Stimulated activated CD8-positive, alpha-beta memory T cell treated with anti-CD3 and anti-CD28 coated beads, Interleukin-4, amount 100 ng/mL, for 4 hours (primary cell): ENCODE measurements around the gene CHRM1.
"Not testable (repeated sequence)": the region's sequence is repeated elsewhere in the genome, so short reads cannot be mapped to it uniquely, and the experiment has no call there.

Experiments
- DNase-seq, 2 donors: peaks; one replicate each; pipeline ENCODE4 v3.0.0-alpha.2; 2020; ENCODE audit warnings: low read depth in 2 of 2, low spot score in 1 of 2

CHRM1 gene, protein sequence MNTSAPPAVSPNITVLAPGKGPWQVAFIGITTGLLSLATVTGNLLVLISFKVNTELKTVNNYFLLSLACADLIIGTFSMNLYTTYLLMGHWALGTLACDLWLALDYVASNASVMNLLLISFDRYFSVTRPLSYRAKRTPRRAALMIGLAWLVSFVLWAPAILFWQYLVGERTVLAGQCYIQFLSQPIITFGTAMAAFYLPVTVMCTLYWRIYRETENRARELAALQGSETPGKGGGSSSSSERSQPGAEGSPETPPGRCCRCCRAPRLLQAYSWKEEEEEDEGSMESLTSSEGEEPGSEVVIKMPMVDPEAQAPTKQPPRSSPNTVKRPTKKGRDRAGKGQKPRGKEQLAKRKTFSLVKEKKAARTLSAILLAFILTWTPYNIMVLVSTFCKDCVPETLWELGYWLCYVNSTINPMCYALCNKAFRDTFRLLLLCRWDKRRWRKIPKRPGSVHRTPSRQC

DNA sequence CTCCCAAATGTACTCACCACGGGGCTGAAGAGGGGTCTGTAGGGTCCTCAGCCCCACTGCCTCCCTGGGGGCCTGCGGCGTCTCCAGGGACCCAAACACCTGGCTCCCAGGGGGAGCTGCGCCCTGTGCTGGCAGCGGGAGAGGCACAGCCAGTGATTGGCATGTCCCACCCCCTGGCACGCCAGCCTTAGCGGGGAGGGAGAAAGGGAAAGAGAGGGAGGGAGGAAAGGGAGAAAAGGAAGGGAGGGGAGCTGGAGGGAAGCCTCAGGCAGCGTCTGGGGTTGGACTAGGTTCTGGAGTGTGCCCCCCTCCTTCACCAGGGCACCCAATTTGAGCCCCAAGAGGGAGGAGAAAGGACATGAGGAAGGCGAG lies at the start of gene CHRM1:
Gene CHRM1, minus strand, starts transcription at position 163 of the 372 bp plus-strand sequence. CDS start 10,263 bp downstream, outside the sequence.
- DNase-seq: no peak

- no peak for DNase-seq
Observed at GRCh38 chr11:62965574-62965973, 44.4 kb upstream of the CHRM1 start.

GRCh38 chr11:62962391-62962790 lies 41.2 kb upstream of the CHRM1 start:
- no peak for DNase-seq

DNA sequence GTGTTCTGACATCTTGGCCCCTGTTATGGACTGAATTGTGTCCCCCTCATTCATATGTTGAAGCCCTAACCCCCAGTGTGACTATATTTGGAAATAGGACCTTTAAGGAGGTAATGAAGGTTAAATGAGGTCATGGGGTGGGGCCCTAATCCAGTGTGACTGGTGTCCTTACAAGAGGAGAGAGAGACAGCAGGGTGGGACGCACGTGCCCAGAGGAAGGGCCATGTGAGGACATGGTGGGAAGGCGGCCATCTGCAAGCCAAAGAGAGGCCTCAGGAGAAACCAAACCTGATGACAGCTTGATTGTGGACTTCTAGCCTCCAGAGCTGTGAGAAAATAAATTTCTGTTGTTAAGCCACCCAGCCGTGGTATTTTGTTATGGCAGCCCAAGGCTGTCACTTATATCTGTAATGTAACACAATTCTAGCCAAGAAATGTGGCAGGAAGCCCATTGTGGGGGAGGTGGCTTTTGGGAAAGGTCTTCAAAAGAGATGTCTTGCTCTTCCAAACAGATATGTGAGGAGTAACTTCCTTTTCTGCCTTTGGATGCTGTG lies 39.9 kb upstream of the CHRM1 start:
- no peak for DNase-seq

DNA sequence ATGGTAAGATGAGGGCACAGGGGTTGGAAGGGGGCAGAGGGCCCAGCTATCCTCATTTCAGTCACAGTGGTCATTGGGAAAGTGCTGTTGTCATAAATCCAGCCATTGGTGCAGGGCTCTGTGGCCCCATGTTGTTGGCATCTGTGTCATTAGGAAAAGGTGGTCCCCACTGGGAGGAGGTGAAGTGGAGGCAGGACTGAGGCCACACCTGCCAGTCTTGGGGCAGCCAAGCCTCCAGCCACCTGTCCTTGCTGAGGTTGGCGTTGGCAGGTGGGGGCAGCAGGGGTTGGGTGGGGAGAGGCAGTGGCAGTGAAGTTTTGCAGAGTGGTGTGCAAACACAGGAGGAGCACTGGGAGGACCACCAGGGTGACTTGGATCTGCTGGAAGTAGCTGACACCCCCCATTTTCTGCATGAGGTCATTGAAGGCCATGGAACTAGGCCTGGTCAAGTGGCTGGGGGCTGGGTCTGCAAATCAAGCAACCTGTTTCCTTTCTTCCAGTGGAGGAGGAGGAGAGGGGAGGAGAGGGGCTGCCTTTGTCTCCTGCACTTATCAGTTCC lies 38.3 kb upstream of the CHRM1 start:
- no peak for DNase-seq

DNA sequence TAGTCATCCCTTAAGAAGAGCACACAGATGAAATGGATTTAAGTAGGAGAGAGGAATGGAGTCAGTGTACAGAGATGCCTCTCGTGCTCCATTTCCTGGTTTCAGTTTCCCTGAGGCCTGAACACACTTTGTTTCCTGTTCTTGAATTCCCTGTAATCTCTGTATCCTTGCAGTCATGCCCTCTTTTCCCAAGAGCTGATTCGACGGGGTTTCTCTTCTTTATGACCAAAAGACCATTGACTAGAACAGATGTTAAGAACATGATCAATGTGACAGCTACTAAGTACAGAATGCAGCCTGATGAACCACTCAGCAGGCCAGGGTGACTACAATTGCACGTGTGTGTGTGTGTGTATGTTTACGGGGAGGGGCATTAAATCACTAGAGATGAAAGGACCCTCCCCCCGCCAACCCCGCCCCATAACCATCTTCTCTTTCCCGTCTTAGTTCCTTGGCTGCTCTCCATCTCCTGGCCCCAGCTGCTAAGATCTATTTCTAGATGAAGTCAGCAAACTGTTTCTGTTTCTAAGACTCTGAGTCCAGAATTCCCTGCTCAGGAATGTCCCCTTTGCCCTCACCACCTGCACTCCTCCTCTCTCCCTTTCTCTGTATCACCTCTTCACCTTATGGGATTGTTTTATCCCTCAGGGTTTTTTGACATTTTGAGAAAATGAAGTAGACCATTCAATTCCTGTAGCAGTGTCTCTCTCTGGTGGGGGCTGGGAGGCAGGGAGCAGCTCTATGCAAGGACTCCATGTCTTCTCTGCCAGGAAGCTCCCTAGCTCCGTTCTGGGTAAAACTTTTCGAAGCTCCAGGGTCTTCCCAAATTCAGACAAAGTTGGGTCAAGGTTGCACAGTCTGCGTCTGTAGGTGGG lies 37.6 kb upstream of the CHRM1 start:
- DNase-seq: no peak

- DNase-seq: no peak
Observed at GRCh38 chr11:62957147-62957546, 36.0 kb upstream of the CHRM1 start.

- DNase-seq: no peak
Observed at GRCh38 chr11:62954478-62954877, 33.3 kb upstream of the CHRM1 start.

GRCh38 chr11:62953811-62954210 lies 32.6 kb upstream of the CHRM1 start:
- no peak for DNase-seq

GRCh38 chr11:62948765-62949320 lies 27.7 kb upstream of the CHRM1 start:
- DNase-seq: no peak

DNA sequence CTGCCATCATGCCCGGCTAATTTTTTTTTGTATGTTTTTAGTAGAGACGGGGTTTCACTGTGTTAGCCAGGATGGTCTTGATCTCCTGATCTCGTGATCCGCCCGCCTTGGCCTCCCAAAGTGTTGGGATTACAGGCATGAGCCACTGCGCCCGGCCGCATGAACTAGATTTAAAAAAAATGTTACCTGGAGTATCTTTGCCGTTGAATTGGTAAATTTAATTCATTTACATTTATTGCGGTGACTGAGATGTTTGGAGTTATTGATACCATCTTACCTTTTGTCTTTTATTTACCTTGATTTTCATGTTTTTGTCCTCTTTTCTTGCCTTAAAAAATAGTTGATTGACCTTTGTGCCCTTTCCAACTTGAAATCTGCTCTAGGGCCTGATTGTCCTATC lies 24.4 kb upstream of the CHRM1 start:
- DNase-seq: not testable (repeated sequence)

DNA sequence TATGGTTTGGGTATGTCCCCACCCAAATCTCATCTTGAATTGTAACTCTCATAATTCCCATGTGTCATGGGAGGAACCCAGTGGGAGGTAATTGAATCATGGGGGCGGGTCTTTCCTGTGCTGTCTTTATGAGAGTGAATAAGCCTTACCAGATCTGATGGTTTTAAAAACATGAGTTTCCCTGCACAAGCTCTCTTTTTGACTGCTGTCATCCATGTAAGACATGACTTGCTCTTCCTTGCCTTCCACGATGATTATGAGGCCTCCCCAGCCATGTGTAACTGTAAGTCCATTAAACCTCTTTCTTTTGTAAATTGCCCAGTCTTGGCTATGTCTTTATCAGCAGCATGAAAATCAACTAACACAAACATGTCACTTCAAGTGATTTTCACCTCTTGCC lies 16.4 kb upstream of the CHRM1 start:
- not testable (repeated sequence) for DNase-seq

- no peak for DNase-seq
Observed at GRCh38 chr11:62934496-62934785, 13.3 kb upstream of the CHRM1 start.

GRCh38 chr11:62933750-62934495 lies 12.8 kb upstream of the CHRM1 start:
- no peak for DNase-seq

DNA sequence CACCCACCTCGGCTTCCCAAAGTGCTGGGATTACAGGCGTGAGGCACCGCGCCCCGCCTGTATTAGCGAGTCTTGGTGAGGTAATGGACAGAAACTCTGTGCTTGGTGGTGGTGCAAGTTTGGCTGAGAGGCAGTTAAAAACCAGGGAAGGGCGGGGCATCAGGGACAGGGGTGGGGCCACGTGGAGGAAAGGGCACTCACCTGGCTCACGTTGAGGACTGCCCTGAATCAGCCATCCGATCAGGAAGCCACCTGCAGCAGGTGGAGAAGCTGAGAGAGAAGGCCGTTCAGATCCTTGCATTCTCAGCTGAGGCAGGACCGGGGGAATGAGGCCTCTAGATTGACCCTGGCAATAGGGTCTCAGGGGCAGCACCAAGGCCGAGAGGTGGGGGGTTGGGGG lies 12.1 kb upstream of the CHRM1 start:
- DNase-seq: no peak

GRCh38 chr11:62931499-62932278 lies 10.5 kb upstream of the CHRM1 start:
- DNase-seq: no peak

GRCh38 chr11:62930666-62931065 lies 9.5 kb upstream of the CHRM1 start:
- DNase-seq: no peak

- DNase-seq: no peak
Observed at GRCh38 chr11:62930157-62930556, 9.0 kb upstream of the CHRM1 start.

DNA sequence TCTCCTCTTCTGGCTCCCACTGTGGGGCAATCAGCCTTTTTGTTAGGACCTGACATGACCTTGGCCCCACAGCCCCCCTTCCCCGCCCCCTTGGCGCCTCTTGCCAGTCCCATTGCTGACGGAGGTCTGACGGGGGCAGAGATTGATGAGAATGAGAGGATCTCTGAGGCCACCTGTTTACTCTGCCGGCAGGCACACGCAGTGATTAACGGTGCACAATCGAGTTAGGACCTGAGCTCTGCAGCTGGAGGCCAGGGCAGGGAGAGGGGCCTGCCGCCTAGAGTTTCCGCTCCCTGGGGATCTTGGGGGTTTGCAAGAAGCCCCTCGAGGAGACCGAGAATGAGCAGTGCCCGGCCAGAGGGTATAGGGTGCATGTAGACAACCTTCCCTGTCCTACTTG lies 6.8 kb upstream of the CHRM1 start:
- no peak for DNase-seq
